AG09309 (cell line): ENCODE data around the gene MDGA2.

Experiments used
- DNase-seq: peaks from one replicate; pipeline ENCODE4 v3.0.0-alpha.2; 2010; ENCODE audit warnings: low read depth
- H3K4me3 ChIP-seq: 2 replicates; pipeline ENCODE4 v1.5.1; 2011; ENCODE audit warnings: mild to moderate bottlenecking, low read depth, low read length, moderate library complexity; ENCODE audit not compliant: control insufficient read depth
- TF ChIP-seq, protein P1 (sequence below): IDR thresholded peaks from 2 replicates; pipeline ENCODE4 v1.5.1; 2011; ENCODE audit warnings: mild to moderate bottlenecking, low read depth, low read length, inconsistent platforms; ENCODE audit not compliant: insufficient read depth, control insufficient read depth; ENCODE audit errors: missing control alignments

MDGA2 gene

DNA sequence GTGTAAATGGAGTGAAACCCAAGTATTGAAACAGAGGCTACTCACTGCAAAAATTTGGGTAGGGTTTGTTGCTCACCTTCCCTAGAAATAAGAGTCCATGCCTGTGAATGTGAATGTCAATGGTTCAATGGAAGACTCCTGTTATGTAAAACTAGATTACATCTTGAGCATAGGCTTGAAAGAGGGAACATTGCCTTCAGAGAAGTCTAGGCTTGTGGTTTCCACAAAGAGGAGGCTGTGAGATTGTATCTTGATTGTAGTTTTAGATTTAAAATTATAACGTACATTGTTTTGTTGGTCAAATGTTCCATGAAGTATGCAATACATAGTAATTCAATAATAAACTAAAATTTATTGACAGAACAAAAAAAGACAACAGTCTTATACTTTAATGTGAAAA lies 610.1 kb downstream of the MDGA2 start:
- no peak for DNase-seq
- no peak overlapping the region for H3K4me3 ChIP-seq
- TF ChIP-seq, protein P1, sequence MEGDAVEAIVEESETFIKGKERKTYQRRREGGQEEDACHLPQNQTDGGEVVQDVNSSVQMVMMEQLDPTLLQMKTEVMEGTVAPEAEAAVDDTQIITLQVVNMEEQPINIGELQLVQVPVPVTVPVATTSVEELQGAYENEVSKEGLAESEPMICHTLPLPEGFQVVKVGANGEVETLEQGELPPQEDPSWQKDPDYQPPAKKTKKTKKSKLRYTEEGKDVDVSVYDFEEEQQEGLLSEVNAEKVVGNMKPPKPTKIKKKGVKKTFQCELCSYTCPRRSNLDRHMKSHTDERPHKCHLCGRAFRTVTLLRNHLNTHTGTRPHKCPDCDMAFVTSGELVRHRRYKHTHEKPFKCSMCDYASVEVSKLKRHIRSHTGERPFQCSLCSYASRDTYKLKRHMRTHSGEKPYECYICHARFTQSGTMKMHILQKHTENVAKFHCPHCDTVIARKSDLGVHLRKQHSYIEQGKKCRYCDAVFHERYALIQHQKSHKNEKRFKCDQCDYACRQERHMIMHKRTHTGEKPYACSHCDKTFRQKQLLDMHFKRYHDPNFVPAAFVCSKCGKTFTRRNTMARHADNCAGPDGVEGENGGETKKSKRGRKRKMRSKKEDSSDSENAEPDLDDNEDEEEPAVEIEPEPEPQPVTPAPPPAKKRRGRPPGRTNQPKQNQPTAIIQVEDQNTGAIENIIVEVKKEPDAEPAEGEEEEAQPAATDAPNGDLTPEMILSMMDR = no peak

DNA sequence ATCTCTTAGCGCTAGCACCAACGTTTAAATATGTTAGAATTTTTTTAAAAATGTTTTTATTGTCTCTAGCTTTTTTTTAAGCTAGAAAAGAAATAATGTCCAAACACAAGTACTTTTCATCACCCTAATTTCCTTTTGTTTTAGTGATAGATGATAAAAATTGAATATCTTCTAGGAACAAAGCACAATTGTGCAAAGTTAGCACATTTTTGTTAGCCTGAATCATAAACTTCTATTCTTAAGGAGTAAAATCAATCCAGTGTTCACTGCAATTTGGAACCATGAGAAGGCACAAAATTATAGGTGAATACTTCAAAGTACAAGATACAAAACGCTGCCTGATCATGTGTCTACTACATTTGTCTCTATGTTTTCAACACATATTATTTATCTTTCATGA lies 615.4 kb downstream of the MDGA2 start:
- no peak overlapping the region for H3K4me3 ChIP-seq
- TF ChIP-seq, protein P1 = no peak
- no peak for DNase-seq

- TF ChIP-seq, protein P1 = no peak
- no peak for DNase-seq
- no peak overlapping the region for H3K4me3 ChIP-seq
These were observed 618.0 kb downstream of the MDGA2 start for GRCh38 chr14:47057364-47057763.

GRCh38 chr14:47044841-47045240 lies 630.6 kb downstream of the MDGA2 start:
- TF ChIP-seq, protein P1 = no peak
- no peak for DNase-seq
- no peak overlapping the region for H3K4me3 ChIP-seq

GRCh38 chr14:47040550-47040949 lies 634.9 kb downstream of the MDGA2 start:
- TF ChIP-seq, protein P1 = no peak
- H3K4me3 ChIP-seq = no peak overlapping the region
- DNase-seq = no peak

DNA sequence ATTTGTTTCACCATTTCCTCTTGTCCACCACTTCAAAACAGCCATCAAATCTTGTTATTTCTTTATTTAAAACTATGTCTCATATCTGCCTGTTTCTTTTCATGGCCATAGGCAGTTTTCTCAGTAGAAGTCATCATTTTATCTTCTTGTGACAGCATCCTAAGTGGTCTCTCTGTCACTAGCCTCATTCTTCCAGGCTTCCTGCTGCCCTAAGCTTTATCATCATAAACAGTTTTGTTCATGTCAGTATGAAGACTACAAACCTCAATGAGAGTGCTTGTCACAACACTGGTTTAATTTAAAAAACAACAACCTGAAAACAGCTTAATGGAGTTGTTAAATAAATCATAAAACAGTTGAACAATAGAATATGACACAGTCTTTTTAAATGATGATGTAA lies 636.1 kb downstream of the MDGA2 start:
- no peak for DNase-seq
- TF ChIP-seq, protein P1 = no peak
- H3K4me3 ChIP-seq = no peak overlapping the region

DNA sequence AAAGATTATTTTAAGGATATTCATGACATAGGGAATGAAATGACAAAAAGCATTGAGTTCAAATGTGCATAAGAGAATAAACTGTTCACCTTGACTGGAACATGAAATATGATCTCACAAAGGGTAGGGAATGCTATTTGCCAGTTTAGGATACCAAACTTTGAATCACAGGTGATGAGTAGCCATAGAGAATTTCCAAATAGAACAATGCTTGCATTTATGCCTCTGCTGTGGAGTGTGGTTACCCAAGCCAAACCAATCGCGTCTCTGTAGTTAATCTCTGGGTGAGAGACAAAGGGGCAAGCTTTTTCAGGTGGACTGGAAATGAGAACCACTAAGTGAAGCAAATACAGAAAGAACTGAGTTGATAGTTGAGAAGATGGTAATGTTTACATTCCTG lies 652.7 kb downstream of the MDGA2 start:
- TF ChIP-seq, protein P1 = no peak

More for the DNA sequence above, 652.7 kb downstream of the MDGA2 start:
- no peak for DNase-seq
- no peak overlapping the region for H3K4me3 ChIP-seq
